DMS53 treated with DMSO at 0.1 percent for 48 hours (cell line): Measurements from ENCODE around the gene IFNA13.
"Not testable (repeated sequence)": the region's sequence is repeated elsewhere in the genome, so short reads cannot be mapped to it uniquely, and the experiment has no call there.

Experiments used
- DNase-seq: peaks from one replicate; lab custom pipeline; 2025; ENCODE audit not compliant: unreplicated experiment; lab: John Stamatoyannopoulos, UW

IFNA13 gene

GRCh38 chr9:21367957-21368356 is at the start of gene IFNA13:
Gene IFNA13, minus strand, starts transcription at chr9:21368057. Its CDS starts 47 bp downstream, at chr9:21368010.
- DNase-seq = no peak

GRCh38 chr9:21415493-21416267 is 47.8 kb upstream of the IFNA13 start:
- DNase-seq = no peak

DNA sequence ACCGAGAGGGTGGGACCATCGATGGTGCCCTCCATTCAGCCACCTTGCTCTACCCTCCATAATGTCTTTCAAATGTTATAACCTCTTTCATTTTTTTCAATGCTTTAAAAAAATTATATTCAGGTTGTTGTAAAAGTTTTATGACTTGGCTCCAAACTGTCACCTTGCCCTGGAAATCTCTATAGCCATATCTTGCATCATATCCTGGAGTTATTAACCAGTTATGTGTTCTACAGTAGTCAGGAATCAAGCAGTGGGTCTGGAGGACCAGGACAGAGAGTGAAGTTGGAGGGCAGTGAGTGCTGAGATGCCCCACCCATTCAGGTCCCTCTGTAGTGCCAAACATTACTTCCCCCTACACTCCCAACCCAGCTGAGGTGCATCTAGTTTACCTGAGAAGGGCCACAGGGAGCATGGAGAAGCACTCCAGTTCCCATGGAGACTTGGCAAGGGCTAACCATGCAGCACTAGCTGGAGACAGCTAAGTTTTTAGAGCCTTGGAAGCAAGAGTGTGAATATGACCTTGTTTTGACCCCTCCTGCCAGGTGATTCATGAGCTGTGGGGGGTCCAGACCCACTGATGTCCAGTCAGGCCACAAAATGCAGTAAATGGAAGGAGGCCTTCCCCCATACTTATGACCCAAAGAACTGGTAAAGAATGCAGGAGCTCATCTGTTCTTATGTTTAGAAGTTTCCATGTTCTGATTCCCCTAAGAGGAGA is 46.5 kb upstream of the IFNA13 start:
- no peak for DNase-seq

DNA sequence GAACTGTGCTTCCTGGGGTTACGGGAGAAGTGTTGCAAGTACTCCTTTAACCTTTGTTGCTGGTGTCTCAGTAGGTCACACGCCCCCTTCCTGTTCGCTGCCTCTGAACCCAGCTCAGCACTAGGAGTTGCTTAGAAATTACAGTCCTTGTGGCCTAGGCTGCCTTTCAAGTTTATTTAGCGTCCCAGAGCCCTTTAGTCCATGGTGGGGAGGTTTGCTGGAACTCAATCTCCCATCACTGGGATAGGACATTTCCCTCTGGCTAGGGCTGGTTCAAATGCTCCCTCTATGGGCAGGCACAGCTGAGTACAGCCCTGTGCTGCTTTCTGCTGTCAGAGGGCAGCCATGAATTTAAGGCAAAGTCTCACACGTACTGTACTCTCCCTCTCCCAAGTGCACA is 45.8 kb upstream of the IFNA13 start:
- DNase-seq = no peak

DNA sequence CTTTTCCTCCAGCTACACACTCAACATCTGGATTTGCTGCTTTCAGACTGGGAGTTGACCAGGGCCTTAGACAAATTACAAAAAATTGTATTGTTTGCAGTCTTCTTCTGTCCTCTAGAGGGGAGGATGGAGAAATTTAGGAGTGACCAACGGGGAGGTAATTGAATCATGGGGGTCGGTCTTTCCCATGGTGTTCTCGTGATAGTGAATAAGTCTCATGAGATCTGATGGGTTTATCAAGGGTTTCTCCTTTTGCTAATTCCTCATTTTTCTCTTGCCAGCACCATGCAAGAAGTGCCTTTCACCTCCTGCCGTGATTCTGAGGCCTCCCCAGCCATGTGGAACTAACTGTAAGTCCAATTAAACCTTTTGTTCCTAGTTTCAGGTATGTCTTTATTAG is 45.3 kb upstream of the IFNA13 start:
- no peak for DNase-seq

DNA sequence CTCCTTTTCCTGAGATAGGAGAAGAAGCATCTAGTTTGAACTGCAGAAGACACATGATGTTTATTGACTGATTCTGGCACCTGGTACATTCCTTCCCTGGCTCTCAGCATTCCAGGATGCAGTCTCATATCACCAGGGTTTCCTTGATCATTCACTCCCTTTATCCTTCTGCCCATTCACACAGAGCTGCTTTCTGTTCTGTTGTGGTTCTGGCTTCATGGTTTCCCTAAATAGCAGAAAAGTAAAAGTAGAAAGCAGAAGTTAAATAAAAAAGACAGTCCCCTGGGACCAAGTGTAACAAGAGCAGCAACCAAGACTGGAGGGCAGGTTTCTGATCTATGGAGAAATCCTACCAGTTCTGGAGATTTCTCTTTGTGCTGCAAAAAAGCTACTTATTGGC is 44.2 kb upstream of the IFNA13 start:
- no peak for DNase-seq

DNA sequence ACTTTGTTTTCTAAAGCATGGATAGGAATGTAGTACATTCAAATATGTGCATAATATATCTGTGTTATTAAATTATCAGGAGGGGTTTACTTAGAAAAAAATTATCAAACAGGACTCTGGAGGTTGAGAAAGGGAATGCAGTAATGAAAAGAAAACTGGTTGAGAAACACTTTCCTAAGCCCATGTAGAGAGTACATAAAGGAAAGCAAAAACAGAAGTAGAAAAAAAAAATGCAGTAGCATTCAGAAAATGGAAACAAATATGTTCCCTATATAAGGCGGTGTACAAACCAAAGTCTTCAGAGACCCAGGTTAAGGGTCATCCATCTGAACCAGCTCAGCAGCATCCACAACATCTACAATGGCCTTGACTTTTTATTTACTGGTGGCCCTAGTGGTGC is 41.0 kb upstream of the IFNA13 start, which contains the start of gene IFNA8:
TSS of gene IFNA8 (plus strand) at position 301 of the 400 bp plus-strand sequence. CDS start at position 361, 60 bp downstream.
- DNase-seq = no peak

GRCh38 chr9:21404146-21404545 is 36.3 kb upstream of the IFNA13 start:
- no peak for DNase-seq

GRCh38 chr9:21402386-21403251 is 34.8 kb upstream of the IFNA13 start:
- DNase-seq = no peak

DNA sequence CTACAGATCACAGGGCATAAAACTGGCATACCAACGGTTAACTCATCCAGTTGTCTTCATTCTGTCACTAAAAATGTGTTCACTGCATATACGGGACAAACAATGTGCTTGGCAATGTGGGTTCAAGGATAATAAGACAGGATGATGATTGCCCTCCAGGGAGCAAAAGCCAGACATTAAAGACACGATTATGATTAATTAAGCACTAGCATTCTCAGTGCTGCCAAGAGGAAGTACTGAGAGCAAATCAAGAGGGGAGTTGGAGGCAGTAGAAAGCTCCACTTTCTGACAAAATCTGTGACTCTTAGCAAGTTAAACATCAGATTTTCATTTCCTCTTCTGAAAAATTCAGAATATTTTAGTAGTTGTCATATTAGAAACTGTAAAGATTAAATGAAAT is 32.1 kb upstream of the IFNA13 start:
- DNase-seq = no peak

DNA sequence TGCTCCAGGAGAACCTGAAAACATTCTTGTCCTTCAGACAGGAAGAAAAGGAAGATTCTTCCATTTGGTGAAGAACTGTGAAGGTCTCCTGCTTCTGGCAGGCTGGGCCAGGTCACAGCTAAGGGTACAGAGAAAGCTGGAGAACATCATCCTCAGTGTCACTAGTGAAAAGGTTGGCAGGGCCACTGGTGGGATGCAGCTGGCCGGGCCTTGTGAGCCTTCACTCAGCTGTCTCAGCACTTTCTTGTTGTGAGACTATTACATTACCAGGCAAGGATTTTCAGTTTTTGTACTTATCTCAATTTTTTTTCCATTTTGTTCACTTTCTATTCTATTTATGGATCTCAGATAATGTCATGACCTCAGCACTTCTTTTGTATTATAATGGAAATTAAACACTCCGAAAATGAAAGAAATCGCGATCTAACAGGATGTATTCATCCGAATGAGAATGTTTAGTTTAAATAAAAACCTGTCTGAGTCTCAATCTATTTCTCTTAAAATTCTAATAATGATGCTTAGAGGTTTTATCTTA is 31.2 kb upstream of the IFNA13 start:
- no peak for DNase-seq

- peak; percentile 34 for DNase-seq
Observed at GRCh38 chr9:21395778-21396717, 28.2 kb upstream of the IFNA13 start.

GRCh38 chr9:21392270-21392669 is 24.4 kb upstream of the IFNA13 start:
- DNase-seq = no peak

DNA sequence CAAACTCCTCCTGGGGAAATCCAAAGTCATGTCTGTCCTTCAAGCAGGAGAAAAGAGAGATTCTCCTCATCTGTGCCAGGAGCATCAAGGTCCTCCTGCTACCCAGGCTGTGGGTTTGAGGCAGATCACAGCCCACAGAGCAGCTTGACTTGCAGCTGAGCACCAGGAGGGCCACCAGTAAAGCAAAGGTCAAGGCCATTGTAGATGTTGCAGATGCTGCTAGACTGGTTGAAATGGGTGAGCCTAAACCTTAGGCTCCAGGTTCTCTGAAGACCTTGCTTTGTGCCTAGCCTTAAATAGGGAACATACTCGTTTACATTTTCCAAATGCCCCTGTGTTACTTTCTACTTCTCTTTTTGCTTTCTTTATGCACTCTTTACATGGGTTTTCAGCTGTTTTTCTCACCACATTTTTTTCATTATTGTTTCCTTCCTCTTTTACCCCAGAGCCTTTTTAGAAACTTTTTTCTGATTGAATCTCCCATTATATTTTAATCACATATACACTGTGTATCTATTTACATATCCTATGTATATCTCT is 17.3 kb upstream of the IFNA13 start, which contains the start of gene IFNA2:
TSS of gene IFNA2 (minus strand) at position 268 of the 540 bp plus-strand sequence. CDS start at position 199, 69 bp downstream.
- DNase-seq = no peak

DNA sequence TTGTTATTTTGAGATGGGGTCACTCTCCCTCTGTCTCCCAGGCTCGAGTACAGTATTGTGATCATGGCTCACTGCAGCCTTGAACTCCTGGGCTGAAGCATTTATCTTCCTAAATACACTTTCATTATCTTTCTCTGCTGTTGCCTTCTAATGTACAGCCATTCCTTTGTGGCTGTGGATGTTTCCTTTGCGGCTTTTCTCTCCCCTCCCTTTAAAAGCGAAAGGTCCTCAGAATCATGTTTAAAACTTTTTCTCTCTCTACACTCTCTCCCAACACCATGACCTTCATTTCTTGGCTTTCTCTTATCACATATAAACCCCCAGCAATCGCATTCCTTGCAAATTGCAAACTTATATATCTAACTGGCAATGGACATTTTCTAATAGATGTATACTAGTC is 15.8 kb upstream of the IFNA13 start:
- DNase-seq = no peak

DNA sequence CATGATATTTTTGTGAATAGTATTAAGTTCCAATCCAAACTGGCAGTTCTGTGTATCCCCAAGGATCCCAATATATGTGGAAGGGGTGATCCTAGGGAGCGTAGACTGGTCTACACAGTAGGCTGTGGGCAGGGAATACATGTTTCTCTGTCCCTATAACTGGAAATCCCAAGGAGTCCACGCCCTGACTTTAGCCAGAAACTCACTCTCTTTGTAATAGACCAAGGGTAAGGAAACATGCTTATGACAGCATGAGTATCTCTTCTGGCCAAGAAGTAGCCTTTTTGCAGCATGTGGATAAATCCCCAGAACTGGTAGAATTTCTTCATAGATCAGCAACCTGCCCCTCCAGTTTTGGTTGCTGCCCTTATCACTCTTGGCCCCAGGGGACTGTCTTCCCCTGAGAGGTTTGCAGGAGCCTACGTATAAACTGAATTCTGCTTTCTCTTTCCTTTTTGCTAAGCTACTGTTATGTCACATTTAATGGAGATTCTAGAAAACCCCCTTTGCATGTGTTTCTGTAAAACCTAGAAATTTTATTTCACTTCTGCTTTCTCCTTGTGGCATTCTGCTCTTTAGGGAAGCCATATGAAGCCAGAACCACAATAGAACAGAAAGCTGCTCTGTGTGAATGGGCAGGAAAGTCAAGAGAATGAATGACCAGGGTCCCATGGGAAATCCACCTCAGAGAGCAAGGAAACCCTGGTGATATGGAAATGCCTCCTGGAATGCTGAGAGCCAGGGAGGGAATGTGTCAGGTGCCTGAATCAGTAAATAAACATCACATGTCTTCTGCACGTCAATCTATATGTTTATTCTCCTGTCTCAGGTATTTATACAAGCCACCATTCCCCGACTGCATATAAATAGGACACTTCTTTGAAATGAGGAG is 13.8 kb upstream of the IFNA13 start:
- peak; percentile 83 for DNase-seq

- not testable (repeated sequence) for DNase-seq
Observed at GRCh38 chr9:21371467-21371866, 3.6 kb upstream of the IFNA13 start.

DNA sequence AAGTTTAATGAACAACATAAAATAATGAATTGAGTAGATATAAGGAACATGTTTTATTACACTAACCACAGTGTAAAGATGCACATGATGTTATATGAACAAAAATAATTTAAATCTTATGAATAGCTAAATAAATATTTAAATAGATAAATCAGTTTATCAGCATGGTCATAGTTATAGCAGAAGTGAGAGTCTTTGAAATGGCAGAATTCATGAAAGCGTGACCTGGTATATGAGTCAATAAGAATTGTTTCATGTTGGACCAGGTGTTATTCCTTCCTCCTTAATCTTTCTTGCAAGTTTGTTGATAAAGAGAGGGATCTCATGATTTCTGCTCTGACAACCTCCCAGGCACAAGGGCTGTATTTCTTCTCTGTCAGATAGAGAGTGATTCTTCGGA is 688 bp downstream of the IFNA13 start:
- DNase-seq = not testable (repeated sequence)

GRCh38 chr9:21362287-21362686 is 5.6 kb downstream of the IFNA13 start:
- no peak for DNase-seq
